ENCODE data around the gene NTM. TPM values are rescaled to one million over a fixed set of nuclear protein-coding genes. Genes with fewer than 3 reads are reported as not detected.

NTM gene
- total RNA-seq, 3 donors from 2014 or later = not detected

- H3K4me1 Mint-ChIP-seq (ENCODE audit: low read depth) = no peaks in the 10 kb centered on the region
- no peak for DNase-seq
- peaks cover 2% of the 10 kb centered on the region for H3K27me3 Mint-ChIP-seq (ENCODE audit: low read depth)
- no peak for ATAC-seq
- no peaks in the 10 kb centered on the region for H3K9me3 Mint-ChIP-seq
- H3K36me3 Mint-ChIP-seq (ENCODE audit: insufficient read depth) = no peaks in the 10 kb centered on the region
- H3K4me3 Mint-ChIP-seq = no peak overlapping the region
Measured at GRCh38 chr11:131389582-131389981, 19.2 kb downstream of the NTM start.

GRCh38 chr11:131391176-131391575 lies 20.8 kb downstream of the NTM start:
- Mint-ChIP-seq H3K27me3 (ENCODE audit: low read depth) (peaks cover 2% of the 10 kb centered on the region), H3K4me3 (no peak overlapping the region), H3K9me3 (no peaks in the 10 kb centered on the region), H3K36me3 (ENCODE audit: insufficient read depth) (no peaks in the 10 kb centered on the region), H3K4me1 (ENCODE audit: low read depth) (no peaks in the 10 kb centered on the region)
- ATAC-seq (no peak), DNase-seq (no peak)

- no peak for DNase-seq
- H3K9me3 Mint-ChIP-seq = no peaks in the 10 kb centered on the region
- peaks cover 2% of the 10 kb centered on the region for H3K27me3 Mint-ChIP-seq (ENCODE audit: low read depth)
- ATAC-seq = no peak
- no peaks in the 10 kb centered on the region for H3K36me3 Mint-ChIP-seq (ENCODE audit: insufficient read depth)
- no peaks in the 10 kb centered on the region for H3K4me1 Mint-ChIP-seq (ENCODE audit: low read depth)
- no peak overlapping the region for H3K4me3 Mint-ChIP-seq
Measured at GRCh38 chr11:131392528-131393255, 22.3 kb downstream of the NTM start.

- Mint-ChIP-seq H3K36me3 (ENCODE audit: insufficient read depth) (no peaks in the 10 kb centered on the region), H3K27me3 (ENCODE audit: low read depth) (no peaks in the 10 kb centered on the region), H3K9me3 (no peaks in the 10 kb centered on the region), H3K4me1 (ENCODE audit: low read depth) (no peaks in the 10 kb centered on the region), H3K4me3 (no peak overlapping the region)
- no peak for DNase-seq
- no peak for ATAC-seq
Measured at GRCh38 chr11:131393691-131394090, 23.3 kb downstream of the NTM start.

GRCh38 chr11:131397675-131398074 lies 27.3 kb downstream of the NTM start:
- Mint-ChIP-seq H3K9me3 (no peaks in the 10 kb centered on the region), H3K4me1 (ENCODE audit: low read depth) (no peaks in the 10 kb centered on the region), H3K36me3 (ENCODE audit: insufficient read depth) (no peaks in the 10 kb centered on the region), H3K27me3 (ENCODE audit: low read depth) (no peaks in the 10 kb centered on the region), H3K4me3 (no peak overlapping the region)
- DNase-seq (no peak), ATAC-seq (no peak)

GRCh38 chr11:131402040-131402439 lies 31.6 kb downstream of the NTM start:
- no peaks in the 10 kb centered on the region for H3K27me3 Mint-ChIP-seq (ENCODE audit: low read depth)
- H3K36me3 Mint-ChIP-seq (ENCODE audit: insufficient read depth) = no peaks in the 10 kb centered on the region
- H3K4me3 Mint-ChIP-seq = no peak overlapping the region
- ATAC-seq (no peak), DNase-seq (no peak)
- H3K9me3 Mint-ChIP-seq = no peaks in the 10 kb centered on the region
- H3K4me1 Mint-ChIP-seq (ENCODE audit: low read depth) = no peaks in the 10 kb centered on the region

- H3K4me1 Mint-ChIP-seq (ENCODE audit: low read depth) = no peaks in the 10 kb centered on the region
- H3K9me3 Mint-ChIP-seq = no peaks in the 10 kb centered on the region
- no peaks in the 10 kb centered on the region for H3K27me3 Mint-ChIP-seq (ENCODE audit: low read depth)
- DNase-seq (no peak), ATAC-seq (no peak)
- no peaks in the 10 kb centered on the region for H3K36me3 Mint-ChIP-seq (ENCODE audit: insufficient read depth)
- H3K4me3 Mint-ChIP-seq = no peak overlapping the region
Measured at GRCh38 chr11:131404010-131404409, 33.6 kb downstream of the NTM start.

GRCh38 chr11:131408025-131408640 lies 37.7 kb downstream of the NTM start:
- H3K4me1 Mint-ChIP-seq (ENCODE audit: low read depth) = no peaks in the 10 kb centered on the region
- H3K27me3 Mint-ChIP-seq (ENCODE audit: low read depth) = no peaks in the 10 kb centered on the region
- DNase-seq (no peak), ATAC-seq (no peak)
- no peaks in the 10 kb centered on the region for H3K9me3 Mint-ChIP-seq
- H3K36me3 Mint-ChIP-seq (ENCODE audit: insufficient read depth) = no peaks in the 10 kb centered on the region
- H3K4me3 Mint-ChIP-seq = no peak overlapping the region

- Mint-ChIP-seq H3K4me3 (no peak overlapping the region), H3K9me3 (no peaks in the 10 kb centered on the region), H3K27me3 (ENCODE audit: low read depth) (no peaks in the 10 kb centered on the region), H3K36me3 (ENCODE audit: insufficient read depth) (no peaks in the 10 kb centered on the region), H3K4me1 (ENCODE audit: low read depth) (no peaks in the 10 kb centered on the region)
- ATAC-seq (no peak), DNase-seq (no peak)
Measured at GRCh38 chr11:131409345-131409744, 38.9 kb downstream of the NTM start.

GRCh38 chr11:131411636-131412035 lies 41.2 kb downstream of the NTM start:
- no peaks in the 10 kb centered on the region for H3K27me3 Mint-ChIP-seq (ENCODE audit: low read depth)
- no peak for DNase-seq
- no peak overlapping the region for H3K4me3 Mint-ChIP-seq
- no peaks in the 10 kb centered on the region for H3K9me3 Mint-ChIP-seq
- ATAC-seq = no peak
- no peaks in the 10 kb centered on the region for H3K36me3 Mint-ChIP-seq (ENCODE audit: insufficient read depth)
- H3K4me1 Mint-ChIP-seq (ENCODE audit: low read depth) = no peaks in the 10 kb centered on the region

- Mint-ChIP-seq H3K4me3 (no peak overlapping the region), H3K4me1 (ENCODE audit: low read depth) (no peaks in the 10 kb centered on the region), H3K27me3 (ENCODE audit: low read depth) (no peaks in the 10 kb centered on the region), H3K9me3 (no peaks in the 10 kb centered on the region), H3K36me3 (ENCODE audit: insufficient read depth) (no peaks in the 10 kb centered on the region)
- ATAC-seq (no peak), DNase-seq (no peak)
Measured at GRCh38 chr11:131412061-131412460, 41.6 kb downstream of the NTM start.

GRCh38 chr11:131413217-131413616 lies 42.8 kb downstream of the NTM start:
- no peaks in the 10 kb centered on the region for H3K27me3 Mint-ChIP-seq (ENCODE audit: low read depth)
- ATAC-seq = no peak
- no peaks in the 10 kb centered on the region for H3K36me3 Mint-ChIP-seq (ENCODE audit: insufficient read depth)
- DNase-seq = no peak
- no peak overlapping the region for H3K4me3 Mint-ChIP-seq
- H3K9me3 Mint-ChIP-seq = no peaks in the 10 kb centered on the region
- no peaks in the 10 kb centered on the region for H3K4me1 Mint-ChIP-seq (ENCODE audit: low read depth)

- Mint-ChIP-seq H3K4me1 (ENCODE audit: low read depth) (no peaks in the 10 kb centered on the region), H3K36me3 (ENCODE audit: insufficient read depth) (no peaks in the 10 kb centered on the region), H3K27me3 (ENCODE audit: low read depth) (no peaks in the 10 kb centered on the region), H3K9me3 (no peaks in the 10 kb centered on the region), H3K4me3 (no peak overlapping the region)
- no peak for ATAC-seq
- no peak for DNase-seq
Measured at GRCh38 chr11:131418189-131418588, 47.8 kb downstream of the NTM start.

- DNase-seq (no peak), ATAC-seq (no peak)
- Mint-ChIP-seq H3K9me3 (no peaks in the 10 kb centered on the region), H3K4me1 (ENCODE audit: low read depth) (no peaks in the 10 kb centered on the region), H3K27me3 (ENCODE audit: low read depth) (no peaks in the 10 kb centered on the region), H3K36me3 (ENCODE audit: insufficient read depth) (no peaks in the 10 kb centered on the region), H3K4me3 (no peak overlapping the region)
Measured at GRCh38 chr11:131421066-131421855, 50.8 kb downstream of the NTM start.

- Mint-ChIP-seq H3K27me3 (ENCODE audit: low read depth) (no peaks in the 10 kb centered on the region), H3K4me3 (no peak overlapping the region), H3K4me1 (ENCODE audit: low read depth) (no peaks in the 10 kb centered on the region), H3K9me3 (no peaks in the 10 kb centered on the region), H3K36me3 (ENCODE audit: insufficient read depth) (no peaks in the 10 kb centered on the region)
- DNase-seq = no peak
- ATAC-seq = no peak
Measured at GRCh38 chr11:131422029-131422428, 51.6 kb downstream of the NTM start.

Measured in activated T-cell treated with anti-CD3 and anti-CD28 coated beads, Interleukin-2, amount 50 U/mL, for 4 hours (primary cell).